H1 (cell line): Measurements from ENCODE around the gene FBLN2. TPM values are rescaled to one million over a fixed set of nuclear protein-coding genes. Genes with fewer than 3 reads are reported as not detected.

ENCODE experiments used
- CTCF ChIP-seq, 3 experiments: IDR thresholded peaks; 1 replicate in 2 of 3; 2 replicates in 1 of 3; pipeline versions ENCODE4 v1.5.1 to v1.6.1; 2011; ENCODE audit warnings: low read length in 3 of 3, mild to moderate bottlenecking in 3 of 3, inconsistent platforms in 2 of 3, low read depth in 1 of 3, moderate library complexity in 1 of 3; ENCODE audit not compliant: insufficient read depth in 1 of 3; ENCODE audit errors: control extremely low read depth in 1 of 3
- TAF7 ChIP-seq: optimal IDR thresholded peaks from 2 replicates; pipeline ENCODE3; 2011; ENCODE audit warnings: low read depth, mild to moderate bottlenecking, inconsistent platforms, low read length, moderate library complexity, borderline replicate concordance
- TCF12 ChIP-seq: IDR thresholded peaks from 2 replicates; pipeline ENCODE4 v1.6.1; 2011; ENCODE audit warnings: low read depth, mild to moderate bottlenecking, low read length
- polyA plus RNA-seq, 7 experiments: library from polyadenylated mRNA; depleted of rRNA in 3 of 7; stranded (reverse) in 5 of 7; unstranded in 2 of 7; fragments of >200 nt in 5 of 7; fragments of 200-250 nt in 2 of 7; gene quantifications; 1 replicate in 5 of 7; 2 replicates in 1 of 7; 4 replicates in 1 of 7; pipeline versions ENCODE4 v1.2.1 to v1.2.3, GENCODE V29; 2011 to 2013; ENCODE audit warnings: missing spikeins in 2 of 7, mixed read lengths in 2 of 7
- total RNA-seq: library from RNA; stranded (reverse); fragmentation: NEBNext Ultra II Directional; extraction: Animal tissue kit (Norgen Biotek cat#: 25700); gene quantifications from 2 replicates; pipeline ENCODE4 v1.2.1, GENCODE V29; 2021

FBLN2 gene
- total and polyA plus RNA-seq, 2 of the 8 experiments (the other 6 are each of a cell fraction or from before 2014, with no cell fraction given), result 17.4 to 24.2 TPM

- TF ChIP-seq CTCF (IDR thresholded peaks at IDR 0.05; ENCODE audit: control extremely low read depth in 1 of 3, insufficient read depth in 1 of 3, low read depth in 1 of 3, low read length in 3 of 3), result no peak
- TF ChIP-seq TAF7, result no peak
- no peak for TF ChIP-seq TCF12
Measured at GRCh38 chr3:13596426-13597205, 47.7 kb downstream of the FBLN2 start (continued).
